NCI-H1105 treated with DMSO at 0.1 percent for 48 hours (cell line): ENCODE results near the gene SIPA1.
"Not testable (repeated sequence)": the region's sequence is repeated elsewhere in the genome, so short reads cannot be mapped to it uniquely, and the experiment has no call there.

Source experiments
- DNase-seq: peaks from one replicate; lab custom pipeline; 2025; lab: John Stamatoyannopoulos, UW

Gene SIPA1

GRCh38 chr11:65624931-65625627 is 12.8 kb upstream of the SIPA1 start:
- no peak for DNase-seq

- DNase-seq: no peak
Observed at GRCh38 chr11:65625628-65626342, 12.1 kb upstream of the SIPA1 start.

- no peak for DNase-seq
Observed at GRCh38 chr11:65627202-65627601, 10.7 kb upstream of the SIPA1 start.

- no peak for DNase-seq
Observed at GRCh38 chr11:65629579-65629978, 8.3 kb upstream of the SIPA1 start.

- no peak for DNase-seq
Observed at GRCh38 chr11:65630215-65630614, 7.7 kb upstream of the SIPA1 start.

- DNase-seq: no peak
Observed at GRCh38 chr11:65633390-65634108, 4.4 kb upstream of the SIPA1 start.

GRCh38 chr11:65634109-65634436 is 3.8 kb upstream of the SIPA1 start:
- no peak for DNase-seq

- no peak for DNase-seq
Observed at GRCh38 chr11:65634440-65634839, 3.5 kb upstream of the SIPA1 start.

GRCh38 chr11:65634905-65635731 is 2.8 kb upstream of the SIPA1 start:
- DNase-seq: no peak

- DNase-seq: no peak
Observed at GRCh38 chr11:65636108-65637031, 1.5 kb upstream of the SIPA1 start.

GRCh38 chr11:65637032-65637557 is 806 bp upstream of the SIPA1 start:
- DNase-seq: no peak

GRCh38 chr11:65639228-65639597 is 1.3 kb downstream of the SIPA1 start:
- not testable (repeated sequence) for DNase-seq

- no peak for DNase-seq
Observed at GRCh38 chr11:65639623-65640482, 2.0 kb downstream of the SIPA1 start.

GRCh38 chr11:65640483-65641296 is 2.8 kb downstream of the SIPA1 start:
- no peak for DNase-seq

GRCh38 chr11:65641297-65642013 is 3.6 kb downstream of the SIPA1 start:
- no peak for DNase-seq

GRCh38 chr11:65642014-65642671 is 4.2 kb downstream of the SIPA1 start:
- DNase-seq: no peak

GRCh38 chr11:65643971-65644370 is 6.1 kb downstream of the SIPA1 start:
- no peak for DNase-seq

- DNase-seq: no peak
Observed at GRCh38 chr11:65644837-65645236, 6.9 kb downstream of the SIPA1 start.
